ENCODE results near the gene OR6B2.
"Not testable (repeated sequence)": the region's sequence is repeated elsewhere in the genome, so short reads cannot be mapped to it uniquely, and the experiment has no call there.

OR6B2 gene

GRCh38 chr2:240030379-240031094 is at the start of gene OR6B2:
Gene OR6B2 (minus strand): TSS chr2:240030429. CDS start chr2:240030429, 0 bp downstream.
- no peak for DNase-seq (ENCODE audit: low spot score)

- DNase-seq (ENCODE audit: low spot score), result no peak
Observed at GRCh38 chr2:240078631-240079030, 48.4 kb upstream of the OR6B2 start.

GRCh38 chr2:240077442-240077841 is 47.2 kb upstream of the OR6B2 start:
- DNase-seq (ENCODE audit: low spot score), result no peak

- no peak for DNase-seq (ENCODE audit: low spot score)
Observed at GRCh38 chr2:240074545-240074944, 44.3 kb upstream of the OR6B2 start.

DNA sequence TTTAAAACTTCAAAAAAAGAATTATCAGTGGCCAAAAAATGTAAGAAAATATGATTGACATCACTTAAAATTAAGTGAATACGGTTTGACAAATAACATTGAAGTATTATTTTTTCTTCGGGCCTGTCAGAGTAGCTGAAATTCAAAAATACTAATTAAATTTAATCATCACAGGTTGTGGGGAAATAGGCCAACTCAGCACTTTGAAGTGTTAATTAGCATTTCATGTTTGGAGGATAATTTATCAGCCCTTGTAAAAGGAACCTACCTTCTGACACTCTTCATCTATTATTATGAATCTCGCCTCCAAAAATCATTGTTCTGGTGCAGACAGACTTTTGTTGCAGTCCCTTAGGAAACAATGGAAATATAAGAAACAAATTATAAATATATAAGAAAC is 40.7 kb upstream of the OR6B2 start:
- DNase-seq (ENCODE audit: low spot score), result no peak

DNA sequence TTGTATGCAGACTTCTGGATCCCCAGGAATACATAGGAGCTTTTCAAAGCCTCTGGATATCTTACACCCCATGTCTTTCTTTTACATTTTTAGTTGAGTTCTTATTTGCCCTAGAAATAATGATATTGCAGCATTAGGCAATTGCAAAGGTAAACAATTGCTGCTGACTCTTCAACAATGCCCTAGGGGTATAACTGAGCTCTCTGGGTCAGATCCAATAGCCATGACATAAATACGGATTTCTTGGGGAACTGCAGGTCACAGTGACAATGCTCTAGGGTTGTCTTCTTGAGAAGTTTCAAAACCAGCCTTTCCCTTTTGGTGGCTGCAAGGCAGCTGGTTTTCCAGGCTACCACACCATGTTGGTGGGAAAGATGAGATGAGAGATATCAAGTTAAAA is 39.6 kb upstream of the OR6B2 start:
- DNase-seq (ENCODE audit: low spot score), result no peak

GRCh38 chr2:240068193-240068592 is 38.0 kb upstream of the OR6B2 start:
- DNase-seq (ENCODE audit: low spot score), result no peak

GRCh38 chr2:240066489-240066888 is 36.3 kb upstream of the OR6B2 start:
- no peak for DNase-seq (ENCODE audit: low spot score)

DNA sequence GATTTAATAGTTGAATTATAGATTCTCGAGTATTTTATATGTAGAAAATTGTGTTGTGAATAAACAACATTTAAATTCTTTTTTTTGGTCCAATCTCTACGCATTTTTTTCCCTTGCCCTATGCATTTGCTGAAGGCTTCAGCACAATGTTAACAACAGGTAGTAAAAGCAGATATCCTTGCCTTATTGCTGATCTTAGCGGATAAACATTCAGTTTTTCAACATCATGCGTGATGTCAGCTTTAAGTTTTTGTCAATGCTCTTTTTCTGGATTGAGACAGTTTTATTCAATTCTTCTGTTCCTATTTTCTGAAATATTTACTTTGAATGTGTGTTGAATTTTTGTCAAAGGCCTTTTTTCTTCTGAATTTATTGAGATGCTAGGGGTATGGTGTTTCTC is 34.7 kb upstream of the OR6B2 start:
- no peak for DNase-seq (ENCODE audit: low spot score)

DNA sequence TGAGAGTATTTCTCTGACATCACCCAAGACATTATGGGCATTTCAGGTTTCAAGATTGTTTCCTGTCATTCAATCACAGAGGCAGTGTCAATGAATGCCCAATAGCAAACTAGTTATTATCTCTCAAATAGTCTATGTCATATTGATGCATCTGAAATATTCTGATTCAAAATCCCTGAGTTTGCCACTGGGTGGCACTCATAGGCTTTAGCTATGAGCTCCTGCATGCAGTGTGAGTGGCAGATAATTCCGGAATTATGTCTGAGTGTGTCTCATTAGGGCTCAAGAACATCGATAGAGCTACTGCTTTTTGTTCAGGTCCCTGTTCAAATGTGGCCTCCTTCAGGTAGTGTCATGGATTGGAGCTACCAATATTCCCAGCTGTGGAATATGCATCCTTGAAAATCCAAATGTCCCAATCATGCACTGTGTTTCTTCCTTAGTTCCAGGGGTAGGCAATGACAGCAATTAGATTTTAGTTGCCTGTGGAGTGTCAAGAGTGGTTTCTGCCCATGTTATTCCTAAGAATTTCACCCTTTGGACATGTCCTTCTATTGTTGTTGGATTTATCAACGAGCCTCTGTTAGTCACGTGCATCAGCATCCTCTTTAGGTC is 30.9 kb upstream of the OR6B2 start:
- peak; percentile 41 for DNase-seq (ENCODE audit: low spot score)

DNA sequence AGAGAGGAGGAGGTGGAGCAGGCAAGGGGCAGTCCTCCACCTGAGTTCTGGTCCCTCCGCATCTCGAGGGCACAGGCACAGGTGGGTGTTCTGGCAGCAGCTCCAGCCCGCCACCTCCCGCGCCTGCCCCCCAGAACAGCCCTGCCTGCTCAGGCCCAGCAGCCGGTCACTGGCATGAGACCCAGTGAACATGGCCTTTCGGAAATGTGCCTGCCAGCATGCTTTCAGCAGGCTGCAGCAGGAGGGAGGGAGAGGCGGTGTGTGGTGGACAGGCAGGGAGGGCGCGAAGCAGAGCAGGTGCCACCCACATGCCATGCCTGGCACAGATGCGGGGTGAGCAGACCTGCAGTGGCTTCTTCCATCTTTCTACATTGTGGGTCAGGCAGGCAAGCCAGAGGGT is 26.4 kb upstream of the OR6B2 start:
- peak; percentile 48 for DNase-seq (ENCODE audit: low spot score)

DNA sequence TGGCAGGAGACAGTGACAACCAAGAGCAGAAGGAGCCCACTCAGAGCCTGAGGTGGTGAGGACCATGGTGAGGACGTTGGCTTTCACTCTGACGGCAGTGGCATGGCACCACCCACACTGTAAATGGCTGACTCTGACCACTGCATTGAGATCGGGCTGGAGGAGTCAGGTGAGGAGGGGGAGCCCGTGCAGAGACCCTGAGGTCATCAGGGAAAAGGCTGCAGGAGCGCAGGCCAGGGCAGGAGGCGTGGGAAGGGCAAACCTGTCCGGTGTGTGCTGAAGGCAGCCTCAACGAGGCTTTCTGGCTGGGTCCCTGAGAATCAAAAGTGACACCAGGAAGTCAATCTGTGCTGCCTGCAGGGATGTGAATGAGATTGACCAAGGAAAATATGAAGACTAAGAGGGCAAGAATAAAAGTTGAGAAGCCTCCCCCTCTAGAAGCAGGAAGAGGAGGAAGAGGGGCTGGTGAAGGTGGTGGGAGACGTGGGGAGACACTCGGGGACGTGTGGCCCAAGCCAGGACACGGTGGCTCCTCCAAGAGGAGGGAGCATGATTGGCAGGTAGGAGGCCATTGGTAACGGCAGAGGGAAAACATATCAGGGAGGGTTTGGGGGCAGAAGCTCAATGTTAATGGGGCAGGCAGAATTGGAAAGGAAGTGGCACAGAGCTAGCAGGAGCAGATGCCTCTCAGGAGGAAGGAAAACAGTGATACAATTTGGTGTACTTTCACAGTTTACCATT is 25.1 kb upstream of the OR6B2 start:
- peak; percentile 3 for DNase-seq (ENCODE audit: low spot score)

GRCh38 chr2:240053173-240054155 is 23.2 kb upstream of the OR6B2 start, which contains the start of gene OR6B3:
Gene OR6B3 (minus strand): TSS chr2:240053521.
- no peak for DNase-seq (ENCODE audit: low spot score)

- no peak for DNase-seq (ENCODE audit: low spot score)
Observed at GRCh38 chr2:240052524-240052923, 22.3 kb upstream of the OR6B2 start.

- no peak for DNase-seq (ENCODE audit: low spot score)
Observed at GRCh38 chr2:240051697-240052096, 21.5 kb upstream of the OR6B2 start.

DNA sequence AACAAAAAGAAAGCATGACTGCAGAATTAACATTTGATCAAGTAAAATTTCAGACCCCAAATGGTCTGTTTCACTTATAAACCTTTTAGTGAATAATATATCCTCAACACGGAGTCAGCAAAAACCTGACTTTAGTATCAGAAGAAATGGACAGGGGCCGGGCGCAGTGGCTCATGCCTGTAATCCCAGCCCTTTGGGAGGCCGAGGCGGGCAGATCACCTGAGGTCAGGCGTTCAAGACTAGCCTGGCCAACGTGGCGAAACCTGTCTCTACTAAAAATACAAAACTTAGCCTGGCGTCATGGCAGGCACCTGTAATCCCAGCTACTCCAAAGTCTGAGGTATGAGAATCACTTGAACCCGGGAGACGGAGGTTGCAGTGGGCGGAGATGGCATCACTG is 20.0 kb upstream of the OR6B2 start:
- no peak for DNase-seq (ENCODE audit: low spot score)

- no peak for DNase-seq (ENCODE audit: low spot score)
Observed at GRCh38 chr2:240048237-240048636, 18.0 kb upstream of the OR6B2 start.

GRCh38 chr2:240045098-240045497 is 14.9 kb upstream of the OR6B2 start:
- no peak for DNase-seq (ENCODE audit: low spot score)

GRCh38 chr2:240044096-240044495 is 13.9 kb upstream of the OR6B2 start:
- not testable (repeated sequence) for DNase-seq (ENCODE audit: low spot score)

DNA sequence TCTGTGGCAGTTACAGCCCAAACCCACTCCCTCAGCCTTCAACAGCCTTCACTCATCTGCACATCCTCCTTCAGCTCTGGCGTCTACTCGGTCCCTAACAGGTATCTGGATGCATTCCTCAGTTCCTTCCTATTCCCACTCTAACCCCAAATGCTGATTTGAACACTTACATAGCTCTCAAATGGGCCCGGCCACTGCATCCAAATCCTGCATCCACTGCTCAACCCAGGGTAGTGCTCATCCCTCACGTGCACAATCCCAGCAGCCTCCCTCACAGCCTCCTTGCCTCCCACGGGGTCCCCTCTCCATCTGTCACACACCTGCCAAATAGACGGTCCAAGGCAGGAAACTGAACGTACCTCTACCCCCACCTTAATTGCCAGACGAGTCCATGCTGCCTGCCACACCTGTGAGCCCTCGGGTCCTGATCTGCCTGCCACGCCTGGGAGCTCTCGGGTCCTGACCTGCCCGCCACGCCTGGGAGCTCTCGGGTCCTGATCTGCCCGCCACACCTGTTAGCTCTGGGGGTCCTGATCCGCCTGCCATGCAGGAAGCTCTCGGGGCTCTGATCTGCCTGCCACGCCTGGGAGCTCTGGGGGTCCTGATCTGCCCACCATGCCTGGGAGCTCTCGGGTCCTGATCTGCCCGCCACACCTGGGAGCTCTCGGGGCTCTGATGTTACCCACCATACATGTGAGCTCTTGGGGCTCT is 13.2 kb upstream of the OR6B2 start:
- no peak for DNase-seq (ENCODE audit: low spot score)

DNA sequence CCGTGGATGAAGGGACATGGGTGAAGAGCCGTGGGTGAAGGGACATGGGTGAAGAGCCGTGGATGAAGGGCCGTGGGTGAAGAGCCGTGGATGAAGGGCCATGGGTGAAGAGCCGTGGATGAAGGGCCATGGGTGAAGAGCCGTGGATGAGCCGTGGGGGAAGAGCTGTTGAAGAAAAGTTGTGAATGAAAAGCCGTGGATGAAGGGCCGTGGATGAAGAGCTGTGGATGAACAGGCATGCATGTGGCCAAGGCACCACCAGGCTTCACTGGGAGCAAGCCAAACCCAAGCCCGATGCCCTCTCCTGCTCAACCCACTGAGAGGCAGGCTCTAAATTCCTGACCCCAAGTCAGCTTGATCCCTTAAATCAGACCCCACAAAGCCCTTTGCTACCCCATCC is 12.5 kb upstream of the OR6B2 start:
- no peak for DNase-seq (ENCODE audit: low spot score)

Data from cerebellar cortex (tissue), 1 donor.